GM19372 (cell line): ENCODE data around the gene MITD1.
"Not testable (repeated sequence)": the region's sequence is repeated elsewhere in the genome, so short reads cannot be mapped to it uniquely, and the experiment has no call there.

ENCODE experiments used
- ATAC-seq: cut with Tn5 transposase; IDR thresholded peaks from one replicate; pipeline ENCODE4 v1.9.1; 2021; ENCODE audit warnings: mild to moderate bottlenecking, low read depth, moderate library complexity; ENCODE audit not compliant: unreplicated experiment

The MITD1 gene

DNA sequence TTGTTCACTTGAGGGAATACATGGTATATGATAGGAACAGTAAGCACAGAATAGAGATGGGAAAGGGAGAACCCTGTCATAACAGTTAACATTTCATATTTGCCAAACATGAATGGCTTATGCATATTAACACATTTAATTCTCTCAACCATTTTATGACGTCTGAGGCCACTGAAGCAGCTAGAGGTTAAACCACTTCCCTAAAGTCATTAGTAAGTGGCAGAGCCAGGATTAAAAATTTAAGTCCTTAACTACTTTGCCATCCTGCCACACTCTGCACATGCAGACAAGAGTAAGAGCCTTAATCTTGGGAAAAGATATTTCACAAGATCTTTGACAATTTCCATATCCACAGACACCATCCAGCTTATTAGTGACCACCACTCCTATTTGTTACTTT lies 24.0 kb downstream of the MITD1 start:
- ATAC-seq, result no peak

- ATAC-seq, result peak; percentile 97
Measured at GRCh38 chr2:99154643-99155536, 26.0 kb downstream of the MITD1 start, which contains the start of the genes LIPT1 and TSGA10. Gene LIPT1 (plus strand): TSS chr2:99154967. CDS start chr2:99161958, 6,991 bp downstream. Gene TSGA10 (minus strand): TSS chr2:99154942. CDS start chr2:99109439, 45,503 bp downstream.

GRCh38 chr2:99153921-99154604 lies 26.8 kb downstream of the MITD1 start:
- ATAC-seq, result no peak

DNA sequence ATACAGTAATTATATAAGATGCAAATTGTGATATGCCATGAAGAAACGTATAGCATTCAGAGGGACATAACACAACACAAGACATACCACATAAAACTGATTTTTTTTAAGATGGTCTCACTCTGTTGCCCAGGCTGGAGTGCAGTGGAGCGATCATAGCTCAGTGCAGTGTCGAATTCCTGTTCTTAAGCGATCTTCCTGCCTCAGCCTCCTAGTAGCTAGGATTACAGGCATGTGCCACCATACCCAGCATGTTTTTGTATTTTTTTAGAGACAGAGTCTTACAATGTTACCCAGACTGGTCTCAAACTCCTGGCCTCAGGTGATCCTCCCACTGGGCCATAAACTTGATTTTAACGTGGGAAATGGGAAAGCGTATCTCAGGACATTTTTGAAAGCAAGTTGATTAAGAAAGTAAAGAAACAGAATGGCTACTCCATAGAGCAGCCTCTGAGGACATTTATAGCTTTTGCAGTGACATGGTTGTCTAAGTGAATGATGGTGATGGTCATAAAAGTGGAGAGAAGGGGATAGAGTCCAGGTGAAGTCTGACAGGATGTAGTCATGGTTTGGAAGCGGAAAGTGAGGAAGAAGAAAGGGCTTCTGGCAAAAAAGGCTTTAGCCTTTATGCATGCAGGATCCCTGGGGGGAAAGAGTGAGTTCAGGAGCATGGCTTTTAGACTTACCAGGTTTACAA lies 28.5 kb downstream of the MITD1 start:
- no peak for ATAC-seq

DNA sequence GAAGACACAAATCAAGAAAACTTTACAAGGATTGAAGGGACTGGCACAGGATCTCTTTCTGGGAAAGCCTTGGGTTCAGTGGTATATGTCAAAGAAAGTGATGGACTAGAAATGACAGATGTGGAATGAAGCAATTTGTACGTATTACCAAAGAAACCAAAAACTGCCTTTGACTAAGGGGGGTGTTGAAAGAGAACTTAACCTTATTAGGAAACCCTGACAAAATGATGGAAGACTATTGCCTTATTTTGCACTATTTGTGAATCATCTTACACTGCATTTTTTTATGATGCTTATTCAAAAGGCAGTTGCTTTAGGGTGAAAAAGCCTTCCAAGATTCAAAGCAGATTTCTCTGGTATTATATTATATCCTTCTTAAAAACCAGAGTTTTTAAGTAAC lies 30.2 kb downstream of the MITD1 start:
- ATAC-seq, result no peak

- ATAC-seq, result peak; percentile 88
Measured at GRCh38 chr2:99141110-99142108, 39.4 kb downstream of the MITD1 start, which contains the start of gene C2orf15. Gene C2orf15 (plus strand): TSS chr2:99141707. CDS start chr2:99150559, 8,852 bp downstream.

GRCh38 chr2:99140860-99141109 lies 40.1 kb downstream of the MITD1 start:
- no peak for ATAC-seq

GRCh38 chr2:99140056-99140859 lies 40.6 kb downstream of the MITD1 start:
- ATAC-seq, result no peak

DNA sequence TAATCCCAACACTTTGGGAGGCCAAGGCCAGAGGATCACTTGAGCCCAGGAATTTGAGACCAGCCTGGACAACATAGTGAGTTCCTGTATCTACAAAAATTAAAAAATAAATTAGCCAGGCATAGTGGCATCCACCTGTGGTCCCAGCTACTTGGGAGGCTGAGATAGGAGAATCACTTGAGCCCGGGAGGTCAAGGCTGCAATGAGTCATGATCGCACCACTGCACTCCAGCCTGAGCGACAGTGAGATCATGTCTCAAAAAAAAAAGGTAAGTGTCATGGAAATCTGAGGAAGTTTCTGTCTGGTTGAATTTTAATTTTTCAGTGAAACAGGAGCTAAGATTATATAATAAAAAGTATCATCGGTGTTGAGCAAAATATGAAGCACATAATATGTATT lies 41.9 kb downstream of the MITD1 start:
- ATAC-seq, result no peak

DNA sequence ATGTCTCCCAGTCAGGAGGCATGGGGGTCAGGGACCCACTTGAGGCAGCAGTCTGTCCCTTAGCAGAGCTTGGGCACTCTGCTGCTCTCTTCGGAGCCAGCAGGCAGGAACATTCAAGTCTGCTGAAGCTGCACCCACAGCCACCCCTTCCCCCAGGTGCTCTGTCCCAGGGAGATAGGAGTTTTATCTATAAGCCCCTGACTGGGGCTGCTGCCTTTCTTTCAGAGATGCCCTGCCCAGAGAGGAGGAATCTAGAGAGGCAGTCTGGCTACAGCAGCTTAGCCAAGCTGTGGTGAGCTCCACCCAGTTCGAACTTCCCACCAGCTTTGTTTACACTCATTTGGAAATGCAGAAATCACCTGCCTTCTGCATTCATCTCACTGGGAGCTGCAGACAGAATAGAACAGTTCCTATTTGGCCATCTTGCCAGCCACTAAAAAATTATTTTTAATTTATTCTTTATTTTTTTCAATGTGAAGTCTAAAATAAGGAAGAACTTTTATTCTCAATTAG lies 45.8 kb downstream of the MITD1 start:
- not testable (repeated sequence) for ATAC-seq

DNA sequence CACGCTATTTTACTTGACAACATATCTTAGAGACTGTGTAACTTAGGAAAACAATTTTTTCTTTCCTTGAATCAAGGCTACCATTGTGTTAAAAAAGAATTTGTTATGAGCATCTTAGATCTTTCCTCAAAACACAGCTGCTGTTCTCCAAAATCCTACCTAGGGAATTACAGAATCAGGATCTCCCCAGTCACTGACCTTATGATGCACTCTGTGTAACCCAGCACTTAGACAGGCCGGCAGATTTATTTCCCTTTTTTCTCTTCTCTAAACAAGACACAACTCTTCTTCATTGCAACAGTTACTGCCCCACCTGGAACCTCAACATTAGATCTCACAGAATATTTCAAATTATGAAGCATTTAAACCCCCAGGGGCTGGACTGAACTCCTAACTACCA lies 52.9 kb downstream of the MITD1 start:
- no peak for ATAC-seq
